Suprapubic skin (tissue), 4 donors: ENCODE results near the gene MANF. TPM values are rescaled to one million over a fixed set of nuclear protein-coding genes. Genes with fewer than 3 reads are reported as not detected.
A peak's percentile ranks its signal among the peaks of the same experiment; 100 is the strongest.

Experiments used
- DNase-seq, 2 donors: peaks; one replicate each; pipeline ENCODE4 v3.0.0-alpha.2; 2019; ENCODE audit warnings: low spot score in 2 of 2
- H3K27ac ChIP-seq: fragments of 200-600 bp; sonication (generic); one replicate; pipeline ENCODE4 v1.5.1; 2019
- H3K27me3 ChIP-seq: fragments of 200-600 bp; sonication (generic); one replicate; pipeline ENCODE4 v1.5.1; 2019
- H3K36me3 ChIP-seq: fragments of 200-600 bp; sonication (generic); one replicate; pipeline ENCODE4 v1.5.1; 2019
- H3K4me1 ChIP-seq: fragments of 200-600 bp; sonication (generic); one replicate; pipeline ENCODE4 v1.5.1; 2019
- H3K4me3 ChIP-seq: fragments of 200-600 bp; sonication (generic); one replicate; pipeline ENCODE4 v1.5.1; 2019; ENCODE audit warnings: mild to moderate bottlenecking
- H3K9me3 ChIP-seq: fragments of 200-600 bp; sonication (generic); one replicate; pipeline ENCODE4 v1.5.1; 2019
- EP300 ChIP-seq: sonication (generic); formaldehyde crosslinking; IDR thresholded peaks from one replicate; pipeline ENCODE4 v1.6.1; 2017; ENCODE audit warnings: antibody characterized with exemption
- POLR2A ChIP-seq, 2 donors: fragments of 450-650 bp; IDR thresholded peaks; one replicate each; pipeline ENCODE4 v1.6.1; 2017; ENCODE audit warnings: antibody characterized with exemption in 2 of 2, mild to moderate bottlenecking in 2 of 2, moderate library complexity in 2 of 2
- POLR2AphosphoS5 ChIP-seq, 3 donors: sonication (generic); formaldehyde crosslinking; IDR thresholded peaks; one replicate each; pipeline ENCODE4 v1.6.1; 2017; ENCODE audit warnings: antibody characterized with exemption in 3 of 3
- WGBS: methylation state at CpG from one replicate; pipeline ENCODE4 v1.1.5; 2018; 5-methylcytosine and 5-hydroxymethylcytosine counted together
- total RNA-seq, 4 donors: library from RNA; depleted of rRNA; stranded (reverse); fragments of >200 nt; gene quantifications; one replicate each; pipeline ENCODE4 v1.1.0, GENCODE V29; 2016
- TF ChIP-seq, protein P1 (sequence below), 2 donors: fragments of 200-600 bp in 1 of 2; fragments of 450-650 bp in 1 of 2; sonication (generic) in 1 of 2; IDR thresholded peaks; one replicate each; pipeline ENCODE4 v1.5.1; 2016 to 2019; ENCODE audit warnings: antibody characterized with exemption in 2 of 2, mild to moderate bottlenecking in 1 of 2, moderate library complexity in 1 of 2

The MANF gene
- total RNA-seq, 4 donors from 2014 or later, result 21.7 to 64.0 (median 52.8) TPM

DNA sequence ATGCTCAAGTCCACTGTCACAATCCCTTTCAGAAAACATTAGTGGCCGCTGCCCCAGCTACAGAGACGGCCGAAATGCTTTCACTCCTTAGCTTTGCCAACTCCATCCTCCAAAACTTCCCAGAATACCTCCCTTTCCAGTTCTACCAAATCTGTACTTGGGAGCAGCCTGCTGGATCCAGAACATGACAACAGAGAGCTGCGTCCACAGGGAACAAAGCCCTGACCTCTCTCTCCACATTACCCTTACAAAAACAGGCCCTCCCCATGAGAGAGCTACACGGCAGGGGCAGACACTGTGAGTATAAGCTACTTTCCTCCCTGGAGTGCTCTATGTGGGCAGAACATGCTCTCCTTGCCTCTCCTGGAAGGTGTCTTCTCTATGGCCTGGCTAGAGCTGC, 12.3 kb downstream of the MANF start:
- 62% methylated on average over 5 of the region's 5 CpGs for WGBS
- Histone ChIP-seq H3K9me3 (no peaks in the 10 kb centered on the region), H3K4me3 (no peak overlapping the region), H3K4me1 (peaks cover 29% of the 10 kb centered on the region), H3K27me3 (no peaks in the 10 kb centered on the region), H3K27ac (no peak overlapping the region), H3K36me3 (peaks cover 91% of the 10 kb centered on the region)
- TF ChIP-seq EP300, result no peak
- no peak for TF ChIP-seq POLR2A (IDR thresholded peaks at IDR 0.05)
- TF ChIP-seq POLR2AphosphoS5 (IDR thresholded peaks at IDR 0.05), result no peak
- TF ChIP-seq, protein P1, sequence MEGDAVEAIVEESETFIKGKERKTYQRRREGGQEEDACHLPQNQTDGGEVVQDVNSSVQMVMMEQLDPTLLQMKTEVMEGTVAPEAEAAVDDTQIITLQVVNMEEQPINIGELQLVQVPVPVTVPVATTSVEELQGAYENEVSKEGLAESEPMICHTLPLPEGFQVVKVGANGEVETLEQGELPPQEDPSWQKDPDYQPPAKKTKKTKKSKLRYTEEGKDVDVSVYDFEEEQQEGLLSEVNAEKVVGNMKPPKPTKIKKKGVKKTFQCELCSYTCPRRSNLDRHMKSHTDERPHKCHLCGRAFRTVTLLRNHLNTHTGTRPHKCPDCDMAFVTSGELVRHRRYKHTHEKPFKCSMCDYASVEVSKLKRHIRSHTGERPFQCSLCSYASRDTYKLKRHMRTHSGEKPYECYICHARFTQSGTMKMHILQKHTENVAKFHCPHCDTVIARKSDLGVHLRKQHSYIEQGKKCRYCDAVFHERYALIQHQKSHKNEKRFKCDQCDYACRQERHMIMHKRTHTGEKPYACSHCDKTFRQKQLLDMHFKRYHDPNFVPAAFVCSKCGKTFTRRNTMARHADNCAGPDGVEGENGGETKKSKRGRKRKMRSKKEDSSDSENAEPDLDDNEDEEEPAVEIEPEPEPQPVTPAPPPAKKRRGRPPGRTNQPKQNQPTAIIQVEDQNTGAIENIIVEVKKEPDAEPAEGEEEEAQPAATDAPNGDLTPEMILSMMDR (IDR thresholded peaks at IDR 0.05), result no peak
- DNase-seq, result peak in 1 of 2 donors; percentile 29

DNA sequence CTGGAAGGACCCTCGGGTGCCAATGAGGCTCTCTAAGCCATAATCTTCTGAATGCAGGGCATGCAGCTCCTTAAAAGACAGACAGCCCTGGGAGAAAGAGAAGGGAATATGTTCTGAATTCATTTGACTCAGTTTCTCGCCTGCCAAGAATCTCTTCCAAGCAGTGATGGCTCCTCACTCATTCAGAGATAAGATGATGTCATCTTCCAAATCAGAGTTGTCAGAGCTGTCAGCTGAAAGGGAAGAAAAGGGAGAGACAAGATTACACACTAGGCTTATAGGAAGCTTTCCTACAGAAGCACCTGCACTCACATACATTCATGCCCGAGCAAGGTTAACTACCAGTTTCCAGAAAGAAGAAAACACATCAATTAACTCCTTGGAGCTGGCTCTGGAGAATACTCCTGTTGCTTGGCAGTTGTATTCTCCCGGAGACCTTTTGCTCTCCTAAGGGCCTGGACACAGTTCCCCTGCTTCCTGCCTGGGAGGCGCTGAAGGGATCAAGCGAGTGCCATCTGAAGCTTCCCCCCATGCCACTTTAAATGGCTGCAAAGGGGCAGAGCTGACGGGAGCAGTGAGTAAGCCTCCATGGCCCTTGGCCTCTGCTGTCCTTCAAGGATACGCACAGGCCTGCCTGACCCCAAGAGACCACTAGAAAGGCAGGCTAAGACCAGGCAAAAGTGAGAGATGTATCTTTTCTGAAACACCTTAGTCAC, 13.7 kb downstream of the MANF start:
- TF ChIP-seq, protein P1 (IDR thresholded peaks at IDR 0.05), result no peak
- 74% methylated on average over 6 of the region's 8 CpGs for WGBS
- peaks cover 90% of the 10 kb centered on the region for H3K36me3 ChIP-seq

DNA sequence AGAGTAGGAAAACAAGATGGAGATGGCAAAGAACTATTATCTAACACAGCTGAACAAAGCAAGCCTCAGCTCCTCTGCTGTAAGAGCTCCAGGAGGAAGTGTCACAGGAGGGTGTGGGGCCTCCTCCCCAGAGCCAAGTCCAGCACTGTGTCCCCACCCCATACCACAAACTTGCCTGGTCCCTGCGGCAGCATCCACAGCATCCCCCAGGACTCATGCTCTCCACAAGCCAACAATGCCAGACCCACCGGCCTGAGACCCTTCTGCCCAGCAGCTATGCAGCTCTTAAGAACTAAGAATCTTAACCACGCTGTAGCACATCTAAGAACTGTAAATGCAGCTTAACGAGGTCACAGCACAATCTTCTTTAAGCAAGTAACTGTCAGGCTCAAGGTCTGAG, 15.1 kb downstream of the MANF start:
- DNase-seq, result no peak
- H3K27ac ChIP-seq, result no peak overlapping the region
- H3K9me3 ChIP-seq, result no peaks in the 10 kb centered on the region
- TF ChIP-seq, protein P1 (IDR thresholded peaks at IDR 0.05), result no peak
- TF ChIP-seq POLR2A (IDR thresholded peaks at IDR 0.05) (no peak), POLR2AphosphoS5 (IDR thresholded peaks at IDR 0.05) (no peak), EP300 (no peak)
- 90% methylated on average over 4 of the region's 4 CpGs for WGBS
- peaks cover 76% of the 10 kb centered on the region for H3K36me3 ChIP-seq
- H3K4me3 ChIP-seq, result no peak overlapping the region
- H3K4me1 ChIP-seq, result peaks cover 4% of the 10 kb centered on the region
- no peaks in the 10 kb centered on the region for H3K27me3 ChIP-seq

More for the DNA sequence above, 13.7 kb downstream of the MANF start:
- Histone ChIP-seq H3K9me3 (no peaks in the 10 kb centered on the region), H3K4me3 (no peak overlapping the region), H3K27ac (no peak overlapping the region), H3K4me1 (peaks cover 15% of the 10 kb centered on the region), H3K27me3 (no peaks in the 10 kb centered on the region)
- no peak for DNase-seq

DNA sequence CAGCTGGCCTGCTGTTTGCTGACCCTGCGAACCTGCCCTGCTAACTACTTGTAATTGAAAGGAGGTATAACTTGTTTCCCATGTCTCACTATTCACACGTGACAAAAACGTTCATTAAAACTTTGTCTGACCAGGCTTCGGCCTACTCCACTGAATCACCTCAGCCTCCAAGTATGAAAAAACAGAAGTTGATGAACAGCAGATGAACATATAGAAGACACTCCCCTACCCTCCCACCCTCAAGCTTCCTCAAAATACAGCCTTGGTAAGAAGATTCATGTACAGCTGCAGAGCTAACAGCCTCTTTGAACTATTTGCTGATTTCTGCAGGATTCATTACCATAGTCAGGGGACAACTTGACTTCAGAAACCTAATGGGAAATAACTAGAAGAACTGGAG, 16.6 kb downstream of the MANF start:
- Histone ChIP-seq H3K9me3 (no peaks in the 10 kb centered on the region), H3K36me3 (peaks cover 67% of the 10 kb centered on the region), H3K4me1 (peaks cover 4% of the 10 kb centered on the region), H3K4me3 (no peak overlapping the region), H3K27me3 (no peaks in the 10 kb centered on the region), H3K27ac (no peak overlapping the region)
- no peak for DNase-seq
- TF ChIP-seq, protein P1 (IDR thresholded peaks at IDR 0.05), result no peak
- no peak for TF ChIP-seq POLR2A (IDR thresholded peaks at IDR 0.05)
- TF ChIP-seq POLR2AphosphoS5 (IDR thresholded peaks at IDR 0.05), result no peak
- 93% methylated on average over 4 of the region's 4 CpGs for WGBS

DNA sequence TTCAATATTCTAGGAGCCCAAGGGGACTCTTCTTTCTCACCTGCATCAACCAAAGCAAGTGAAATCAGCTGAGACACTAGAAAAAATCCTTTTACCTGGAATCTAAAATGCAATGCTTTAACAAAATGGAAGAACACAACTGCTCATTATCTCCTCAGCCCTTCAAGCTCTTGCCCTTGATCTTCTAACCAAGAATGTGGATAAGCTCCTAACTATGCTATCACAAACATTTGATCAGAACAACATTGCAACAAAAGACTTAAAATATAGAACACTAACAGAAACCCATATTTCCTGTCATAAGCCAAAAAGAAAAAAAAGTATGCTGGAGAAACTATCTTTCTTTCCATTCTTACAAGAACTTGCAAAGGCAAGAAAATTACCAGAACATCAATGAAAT, 18.6 kb downstream of the MANF start:
- no peak for DNase-seq
- TF ChIP-seq POLR2A (IDR thresholded peaks at IDR 0.05), result no peak
- TF ChIP-seq, protein P1 (IDR thresholded peaks at IDR 0.05), result no peak
- TF ChIP-seq EP300, result no peak
- no peak for TF ChIP-seq POLR2AphosphoS5 (IDR thresholded peaks at IDR 0.05)
- Histone ChIP-seq H3K4me1 (no peaks in the 10 kb centered on the region), H3K9me3 (no peaks in the 10 kb centered on the region), H3K27me3 (no peaks in the 10 kb centered on the region), H3K36me3 (peaks cover 56% of the 10 kb centered on the region), H3K4me3 (no peak overlapping the region), H3K27ac (no peak overlapping the region)
